GM18498 (cell line): Measurements from ENCODE around the gene PAK1.
"Not testable (repeated sequence)": the region's sequence is repeated elsewhere in the genome, so short reads cannot be mapped to it uniquely, and the experiment has no call there.

ENCODE experiments used
- ATAC-seq: cut with Tn5 transposase; IDR thresholded peaks from one replicate; pipeline ENCODE4 v1.9.1; 2021; ENCODE audit warnings: mild to moderate bottlenecking, moderate library complexity; ENCODE audit not compliant: unreplicated experiment

The PAK1 gene

GRCh38 chr11:77312107-77312506 is 161.8 kb downstream of the PAK1 start:
- no peak for ATAC-seq

- ATAC-seq, result no peak
Observed at GRCh38 chr11:77311701-77312100, 162.2 kb downstream of the PAK1 start.

- no peak for ATAC-seq
Observed at GRCh38 chr11:77310721-77311120, 163.2 kb downstream of the PAK1 start.

GRCh38 chr11:77309401-77310085 is 164.4 kb downstream of the PAK1 start:
- ATAC-seq, result no peak

- no peak for ATAC-seq
Observed at GRCh38 chr11:77308838-77309237, 165.1 kb downstream of the PAK1 start.

GRCh38 chr11:77303328-77303727 is 170.6 kb downstream of the PAK1 start:
- no peak for ATAC-seq

- no peak for ATAC-seq
Observed at GRCh38 chr11:77302752-77303151, 171.1 kb downstream of the PAK1 start.

GRCh38 chr11:77301510-77301909 is 172.4 kb downstream of the PAK1 start, which contains the start of gene GDPD4:
Gene GDPD4, minus strand, starts transcription at chr11:77301686. Its CDS starts 16,549 bp downstream, at chr11:77285137.
- no peak for ATAC-seq

- ATAC-seq, result no peak
Observed at GRCh38 chr11:77300695-77301094, 173.2 kb downstream of the PAK1 start.

GRCh38 chr11:77300028-77300427 is 173.9 kb downstream of the PAK1 start:
- ATAC-seq, result not testable (repeated sequence)

- no peak for ATAC-seq
Observed at GRCh38 chr11:77299528-77299993, 174.3 kb downstream of the PAK1 start.

- ATAC-seq, result no peak
Observed at GRCh38 chr11:77294040-77294439, 179.9 kb downstream of the PAK1 start.

- ATAC-seq, result no peak
Observed at GRCh38 chr11:77289737-77290136, 184.2 kb downstream of the PAK1 start.

GRCh38 chr11:77287615-77288273 is 186.2 kb downstream of the PAK1 start:
- ATAC-seq, result no peak

GRCh38 chr11:77287136-77287535 is 186.8 kb downstream of the PAK1 start:
- no peak for ATAC-seq

GRCh38 chr11:77284476-77285468 is 189.1 kb downstream of the PAK1 start:
- no peak for ATAC-seq

GRCh38 chr11:77283101-77283500 is 190.8 kb downstream of the PAK1 start:
- no peak for ATAC-seq

- ATAC-seq, result no peak
Observed at GRCh38 chr11:77278595-77279506, 195.0 kb downstream of the PAK1 start.

GRCh38 chr11:77276271-77276670 is 197.6 kb downstream of the PAK1 start:
- no peak for ATAC-seq
